ENCODE results near the gene POLD1.
A peak's percentile ranks its signal among the peaks of the same experiment; 100 is the strongest.

Gene POLD1

GRCh38 chr19:50425581-50425980, 41.4 kb downstream of the POLD1 start:
- H3K36me3 ChIP-seq (ENCODE audit: low read length): peaks cover 10% of the 10 kb centered on the region
- no peak for TF ChIP-seq EZH2phosphoT487 (conservative IDR thresholded peaks at IDR 0.05; ENCODE audit: low read length)
- TF ChIP-seq, protein P1, sequence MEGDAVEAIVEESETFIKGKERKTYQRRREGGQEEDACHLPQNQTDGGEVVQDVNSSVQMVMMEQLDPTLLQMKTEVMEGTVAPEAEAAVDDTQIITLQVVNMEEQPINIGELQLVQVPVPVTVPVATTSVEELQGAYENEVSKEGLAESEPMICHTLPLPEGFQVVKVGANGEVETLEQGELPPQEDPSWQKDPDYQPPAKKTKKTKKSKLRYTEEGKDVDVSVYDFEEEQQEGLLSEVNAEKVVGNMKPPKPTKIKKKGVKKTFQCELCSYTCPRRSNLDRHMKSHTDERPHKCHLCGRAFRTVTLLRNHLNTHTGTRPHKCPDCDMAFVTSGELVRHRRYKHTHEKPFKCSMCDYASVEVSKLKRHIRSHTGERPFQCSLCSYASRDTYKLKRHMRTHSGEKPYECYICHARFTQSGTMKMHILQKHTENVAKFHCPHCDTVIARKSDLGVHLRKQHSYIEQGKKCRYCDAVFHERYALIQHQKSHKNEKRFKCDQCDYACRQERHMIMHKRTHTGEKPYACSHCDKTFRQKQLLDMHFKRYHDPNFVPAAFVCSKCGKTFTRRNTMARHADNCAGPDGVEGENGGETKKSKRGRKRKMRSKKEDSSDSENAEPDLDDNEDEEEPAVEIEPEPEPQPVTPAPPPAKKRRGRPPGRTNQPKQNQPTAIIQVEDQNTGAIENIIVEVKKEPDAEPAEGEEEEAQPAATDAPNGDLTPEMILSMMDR (IDR thresholded peaks at IDR 0.05; ENCODE audit: insufficient read depth, low read length, poor library complexity, severe bottlenecking): no peak
- H3K27ac ChIP-seq (ENCODE audit: low read depth, low read length): no peak overlapping the region
- H3K9me3 ChIP-seq (ENCODE audit: insufficient read depth, low read length): no peaks in the 10 kb centered on the region
- H3K4me2 ChIP-seq (ENCODE audit: low read depth, low read length, poor library complexity, severe bottlenecking): no peak overlapping the region
- no peaks in the 10 kb centered on the region for H3K9me2 ChIP-seq (replicated peaks; ENCODE audit: insufficient read depth, low read length)
- H3K4me3 ChIP-seq (ENCODE audit: insufficient read depth, low read length, poor library complexity, severe bottlenecking): no peak overlapping the region
- H3K27me3 ChIP-seq (ENCODE audit: low read length): no peaks in the 10 kb centered on the region
- peaks cover 15% of the 10 kb centered on the region for H3K79me2 ChIP-seq (ENCODE audit: insufficient read depth, low read length)
- peaks cover 48% of the 10 kb centered on the region for H3F3A ChIP-seq (ENCODE audit: insufficient read depth)
- no peak overlapping the region for H3K9ac ChIP-seq (ENCODE audit: low read length)
- peaks cover 3% of the 10 kb centered on the region; the same call in 1 of the 2 replicates for H4K20me1 ChIP-seq (ENCODE audit: low read depth, low read length)
- no peak overlapping the region for H2AFZ ChIP-seq (ENCODE audit: low read depth, low read length, severe bottlenecking)

- Histone ChIP-seq H2AFZ (ENCODE audit: low read depth, low read length, severe bottlenecking) (no peak overlapping the region), H3K9ac (ENCODE audit: low read length) (no peak overlapping the region), H3K4me2 (ENCODE audit: low read depth, low read length, poor library complexity, severe bottlenecking) (peak overlapping the region; percentile 18), H3K36me3 (ENCODE audit: low read length) (peaks cover 6% of the 10 kb centered on the region; the same call in 1 of the 2 replicates), H3K4me3 (ENCODE audit: insufficient read depth, low read length, poor library complexity, severe bottlenecking) (no peak overlapping the region), H3K27ac (ENCODE audit: low read depth, low read length) (peak overlapping the region; percentile 71), H3F3A (ENCODE audit: insufficient read depth) (peaks cover 53% of the 10 kb centered on the region), H4K20me1 (ENCODE audit: low read depth, low read length) (no peaks in the 10 kb centered on the region), H3K79me2 (ENCODE audit: insufficient read depth, low read length) (no peaks in the 10 kb centered on the region), H3K9me3 (ENCODE audit: insufficient read depth, low read length) (no peaks in the 10 kb centered on the region), H3K9me2 (replicated peaks; ENCODE audit: insufficient read depth, low read length) (no peaks in the 10 kb centered on the region), H3K27me3 (ENCODE audit: low read length) (no peaks in the 10 kb centered on the region)
- TF ChIP-seq, protein P1 (IDR thresholded peaks at IDR 0.05; ENCODE audit: insufficient read depth, low read length, poor library complexity, severe bottlenecking): no peak
- no peak for TF ChIP-seq EZH2phosphoT487 (conservative IDR thresholded peaks at IDR 0.05; ENCODE audit: low read length)
These were observed 43.3 kb downstream of the POLD1 start for GRCh38 chr19:50427318-50427925.

GRCh38 chr19:50427997-50428425, 43.9 kb downstream of the POLD1 start:
- Histone ChIP-seq H3K36me3 (ENCODE audit: low read length) (peaks cover 6% of the 10 kb centered on the region; the same call in 1 of the 2 replicates), H3K4me3 (ENCODE audit: insufficient read depth, low read length, poor library complexity, severe bottlenecking) (no peak overlapping the region), H4K20me1 (ENCODE audit: low read depth, low read length) (no peaks in the 10 kb centered on the region), H3K27ac (ENCODE audit: low read depth, low read length) (peak overlapping the region; percentile 71), H3K9ac (ENCODE audit: low read length) (peak overlapping the region; percentile 20; the same call in 1 of the 2 replicates), H3F3A (ENCODE audit: insufficient read depth) (peaks cover 53% of the 10 kb centered on the region), H3K4me2 (ENCODE audit: low read depth, low read length, poor library complexity, severe bottlenecking) (peak overlapping the region; percentile 18), H3K79me2 (ENCODE audit: insufficient read depth, low read length) (no peaks in the 10 kb centered on the region), H3K9me3 (ENCODE audit: insufficient read depth, low read length) (no peaks in the 10 kb centered on the region), H3K27me3 (ENCODE audit: low read length) (no peaks in the 10 kb centered on the region), H2AFZ (ENCODE audit: low read depth, low read length, severe bottlenecking) (no peak overlapping the region), H3K9me2 (replicated peaks; ENCODE audit: insufficient read depth, low read length) (no peaks in the 10 kb centered on the region)
- TF ChIP-seq EZH2phosphoT487 (conservative IDR thresholded peaks at IDR 0.05; ENCODE audit: low read length): no peak
- TF ChIP-seq, protein P1 (IDR thresholded peaks at IDR 0.05; ENCODE audit: insufficient read depth, low read length, poor library complexity, severe bottlenecking): no peak
